ENCODE measurements around the gene PPP6R3.
A peak's percentile ranks its signal among the peaks of the same experiment; 100 is the strongest.
"Not testable (repeated sequence)": the region's sequence is repeated elsewhere in the genome, so short reads cannot be mapped to it uniquely, and the experiment has no call there.

PPP6R3 gene, protein sequence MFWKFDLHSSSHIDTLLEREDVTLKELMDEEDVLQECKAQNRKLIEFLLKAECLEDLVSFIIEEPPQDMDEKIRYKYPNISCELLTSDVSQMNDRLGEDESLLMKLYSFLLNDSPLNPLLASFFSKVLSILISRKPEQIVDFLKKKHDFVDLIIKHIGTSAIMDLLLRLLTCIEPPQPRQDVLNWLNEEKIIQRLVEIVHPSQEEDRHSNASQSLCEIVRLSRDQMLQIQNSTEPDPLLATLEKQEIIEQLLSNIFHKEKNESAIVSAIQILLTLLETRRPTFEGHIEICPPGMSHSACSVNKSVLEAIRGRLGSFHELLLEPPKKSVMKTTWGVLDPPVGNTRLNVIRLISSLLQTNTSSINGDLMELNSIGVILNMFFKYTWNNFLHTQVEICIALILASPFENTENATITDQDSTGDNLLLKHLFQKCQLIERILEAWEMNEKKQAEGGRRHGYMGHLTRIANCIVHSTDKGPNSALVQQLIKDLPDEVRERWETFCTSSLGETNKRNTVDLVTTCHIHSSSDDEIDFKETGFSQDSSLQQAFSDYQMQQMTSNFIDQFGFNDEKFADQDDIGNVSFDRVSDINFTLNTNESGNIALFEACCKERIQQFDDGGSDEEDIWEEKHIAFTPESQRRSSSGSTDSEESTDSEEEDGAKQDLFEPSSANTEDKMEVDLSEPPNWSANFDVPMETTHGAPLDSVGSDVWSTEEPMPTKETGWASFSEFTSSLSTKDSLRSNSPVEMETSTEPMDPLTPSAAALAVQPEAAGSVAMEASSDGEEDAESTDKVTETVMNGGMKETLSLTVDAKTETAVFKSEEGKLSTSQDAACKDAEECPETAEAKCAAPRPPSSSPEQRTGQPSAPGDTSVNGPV
- total RNA-seq = 227 reads per million, percentile 93 among the genes with 10 or more reads in this experiment

- no peak for DNase-seq
These were observed at the start of gene PPP6R3 for GRCh38 chr11:68460741-68461574. Gene PPP6R3, plus strand, starts transcription at chr11:68460752. Its CDS starts 76,913 bp downstream, at chr11:68537665.

DNA sequence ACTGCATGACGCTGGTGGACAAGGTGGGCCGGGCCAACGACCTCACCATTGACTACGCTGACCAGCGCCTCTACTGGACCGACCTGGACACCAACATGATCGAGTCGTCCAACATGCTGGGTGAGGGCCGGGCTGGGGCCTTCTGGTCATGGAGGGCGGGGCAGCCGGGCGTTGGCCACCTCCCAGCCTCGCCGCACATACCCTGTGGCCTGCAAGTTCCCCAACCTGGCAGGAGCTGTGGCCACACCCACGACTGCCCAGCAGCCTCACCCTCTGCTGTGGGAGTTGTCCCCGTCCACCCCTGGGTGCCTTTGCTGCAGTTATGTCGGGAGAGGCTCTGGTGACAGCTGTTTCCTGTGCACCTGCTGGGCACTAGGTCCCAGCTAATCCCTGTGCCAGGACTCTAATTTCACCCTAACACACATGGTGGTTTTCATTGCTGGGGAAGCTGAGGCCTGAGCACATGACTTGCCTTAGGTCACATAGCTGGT lies 49.0 kb upstream of the PPP6R3 start:
- no peak for DNase-seq

GRCh38 chr11:68412593-68413475 lies 47.7 kb upstream of the PPP6R3 start:
- DNase-seq = no peak

DNA sequence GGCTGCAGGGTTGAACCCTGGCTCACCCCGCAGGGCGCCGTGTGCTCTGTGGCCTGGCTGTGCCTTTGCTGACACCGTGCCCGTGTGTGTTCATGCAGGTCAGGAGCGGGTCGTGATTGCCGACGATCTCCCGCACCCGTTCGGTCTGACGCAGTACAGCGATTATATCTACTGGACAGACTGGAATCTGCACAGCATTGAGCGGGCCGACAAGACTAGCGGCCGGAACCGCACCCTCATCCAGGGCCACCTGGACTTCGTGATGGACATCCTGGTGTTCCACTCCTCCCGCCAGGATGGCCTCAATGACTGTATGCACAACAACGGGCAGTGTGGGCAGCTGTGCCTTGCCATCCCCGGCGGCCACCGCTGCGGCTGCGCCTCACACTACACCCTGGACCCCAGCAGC lies 47.0 kb upstream of the PPP6R3 start:
- DNase-seq = no peak

DNA sequence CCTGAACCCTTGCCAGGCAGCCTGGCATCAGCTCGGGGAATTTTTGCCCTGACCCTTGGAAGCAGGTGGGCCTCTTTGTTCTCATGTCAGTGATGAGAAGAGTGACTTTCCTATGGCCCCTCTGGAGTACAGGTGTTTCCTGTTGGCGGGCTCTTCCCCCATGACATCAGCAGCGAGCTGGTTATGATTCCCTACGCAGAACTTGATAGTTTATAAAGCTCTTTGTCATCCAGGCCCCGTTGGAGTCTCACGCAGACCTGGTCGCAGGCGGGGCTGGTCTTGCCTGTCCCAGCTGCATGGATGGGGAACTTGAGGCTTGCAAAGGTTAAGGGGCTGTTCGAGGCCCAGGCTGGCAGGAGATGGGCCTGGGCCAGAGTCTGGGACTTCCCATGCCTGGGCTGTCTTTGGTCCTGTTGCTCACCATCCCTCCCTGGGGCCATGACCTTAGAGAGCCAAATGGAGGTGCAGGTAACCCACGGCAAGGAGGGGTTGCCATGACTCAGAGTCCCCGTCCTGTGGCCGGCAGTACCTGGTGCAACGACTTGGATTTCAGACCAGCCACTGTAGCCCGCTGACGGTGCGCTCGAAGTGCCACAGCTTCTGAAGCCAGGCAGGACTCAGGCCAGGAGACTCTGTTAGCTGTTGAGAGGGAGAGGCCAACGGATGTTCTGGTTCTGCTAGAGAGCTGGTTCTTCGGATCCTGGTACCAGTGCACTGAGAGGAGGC lies 45.9 kb upstream of the PPP6R3 start:
- no peak for DNase-seq

DNA sequence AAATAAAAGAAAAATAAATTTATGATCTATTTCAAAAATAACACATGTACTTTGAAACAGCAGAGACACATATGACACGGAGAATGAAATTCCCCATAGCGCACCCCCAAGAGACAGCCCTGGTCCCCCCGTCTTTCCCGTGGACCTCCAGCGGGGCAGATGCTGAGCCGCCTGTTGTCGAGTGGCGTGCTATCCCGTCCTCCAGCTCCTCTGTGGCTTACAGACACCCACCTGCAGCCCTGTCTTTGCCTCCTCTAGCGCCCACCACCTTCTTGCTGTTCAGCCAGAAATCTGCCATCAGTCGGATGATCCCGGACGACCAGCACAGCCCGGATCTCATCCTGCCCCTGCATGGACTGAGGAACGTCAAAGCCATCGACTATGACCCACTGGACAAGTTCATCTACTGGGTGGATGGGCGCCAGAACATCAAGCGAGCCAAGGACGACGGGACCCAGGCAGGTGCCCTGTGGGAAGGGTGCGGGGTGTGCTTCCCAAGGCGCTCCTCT lies 44.4 kb upstream of the PPP6R3 start:
- DNase-seq = no peak

DNA sequence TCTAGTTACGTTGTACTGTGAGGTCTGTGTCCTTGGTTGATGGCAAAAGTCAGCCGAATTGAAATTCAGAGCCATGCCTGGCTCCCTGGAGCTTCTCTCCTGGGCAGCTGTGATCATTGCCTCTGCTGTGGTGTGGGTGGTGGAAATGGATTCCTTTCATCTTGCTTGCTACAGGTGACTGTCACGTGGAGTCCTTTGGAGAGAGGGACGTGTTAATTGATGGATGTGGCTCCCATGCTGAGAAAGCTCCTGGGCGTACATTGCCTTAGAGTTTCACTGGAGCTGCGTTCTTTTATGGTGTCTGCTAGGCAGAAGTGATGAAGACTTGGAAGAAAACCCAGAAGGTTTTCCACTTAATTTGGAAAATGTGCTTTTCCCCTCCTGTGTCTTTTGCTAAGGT lies 41.9 kb upstream of the PPP6R3 start:
- DNase-seq = no peak

GRCh38 chr11:68420171-68420570 lies 40.4 kb upstream of the PPP6R3 start:
- no peak for DNase-seq

GRCh38 chr11:68423481-68423880 lies 37.1 kb upstream of the PPP6R3 start:
- DNase-seq = no peak

DNA sequence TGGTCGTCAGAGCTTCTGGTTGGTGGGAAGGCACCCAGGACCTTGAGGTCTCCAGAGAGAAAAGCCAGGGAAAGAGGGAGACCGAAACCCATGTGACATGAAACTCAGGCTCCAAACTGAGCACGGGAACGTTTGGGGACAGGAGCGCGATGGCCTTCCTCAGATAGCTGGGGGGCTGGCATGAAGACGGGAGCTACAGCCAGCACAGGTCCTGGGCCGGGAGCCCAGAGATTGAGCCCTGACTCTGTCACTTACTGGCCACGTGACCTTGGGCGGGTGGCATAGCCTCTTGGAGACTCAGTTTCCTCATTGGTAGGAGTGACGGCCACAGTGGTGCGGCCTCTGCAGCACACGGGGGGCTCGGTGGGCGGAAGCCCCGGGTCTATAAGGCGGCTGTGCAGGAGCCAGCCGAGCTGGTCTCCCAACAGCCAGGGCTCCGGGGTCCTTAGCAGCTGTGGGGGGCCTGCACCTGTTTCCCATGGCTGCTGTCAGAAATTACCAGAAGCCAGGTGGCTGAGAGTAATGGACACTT lies 36.4 kb upstream of the PPP6R3 start:
- no peak for DNase-seq

GRCh38 chr11:68424981-68425865 lies 35.3 kb upstream of the PPP6R3 start:
- no peak for DNase-seq

- DNase-seq = no peak
These were observed 34.6 kb upstream of the PPP6R3 start for GRCh38 chr11:68425866-68426380.

GRCh38 chr11:68429661-68430060 lies 30.9 kb upstream of the PPP6R3 start:
- DNase-seq = no peak

GRCh38 chr11:68430384-68430783 lies 30.2 kb upstream of the PPP6R3 start:
- no peak for DNase-seq

DNA sequence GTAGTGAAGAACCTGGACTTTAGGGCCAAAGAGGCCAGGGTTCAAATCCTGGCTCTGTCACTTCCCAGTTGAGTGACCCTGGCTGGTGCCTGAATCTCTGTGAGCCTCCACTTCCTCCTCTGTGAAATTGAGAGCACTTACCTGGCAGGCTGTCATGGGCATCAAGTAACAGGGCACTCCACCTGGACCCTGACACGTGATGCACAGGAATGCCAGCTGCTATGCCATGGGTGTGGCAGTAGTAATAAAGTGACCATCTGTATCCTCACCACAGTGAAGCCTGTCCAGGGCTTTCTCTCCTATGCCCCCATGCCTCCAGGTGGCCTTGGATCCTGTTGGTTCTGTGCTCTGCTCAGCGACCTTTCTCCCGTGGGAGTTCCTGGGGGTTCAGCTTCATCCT lies 29.8 kb upstream of the PPP6R3 start:
- no peak for DNase-seq

DNA sequence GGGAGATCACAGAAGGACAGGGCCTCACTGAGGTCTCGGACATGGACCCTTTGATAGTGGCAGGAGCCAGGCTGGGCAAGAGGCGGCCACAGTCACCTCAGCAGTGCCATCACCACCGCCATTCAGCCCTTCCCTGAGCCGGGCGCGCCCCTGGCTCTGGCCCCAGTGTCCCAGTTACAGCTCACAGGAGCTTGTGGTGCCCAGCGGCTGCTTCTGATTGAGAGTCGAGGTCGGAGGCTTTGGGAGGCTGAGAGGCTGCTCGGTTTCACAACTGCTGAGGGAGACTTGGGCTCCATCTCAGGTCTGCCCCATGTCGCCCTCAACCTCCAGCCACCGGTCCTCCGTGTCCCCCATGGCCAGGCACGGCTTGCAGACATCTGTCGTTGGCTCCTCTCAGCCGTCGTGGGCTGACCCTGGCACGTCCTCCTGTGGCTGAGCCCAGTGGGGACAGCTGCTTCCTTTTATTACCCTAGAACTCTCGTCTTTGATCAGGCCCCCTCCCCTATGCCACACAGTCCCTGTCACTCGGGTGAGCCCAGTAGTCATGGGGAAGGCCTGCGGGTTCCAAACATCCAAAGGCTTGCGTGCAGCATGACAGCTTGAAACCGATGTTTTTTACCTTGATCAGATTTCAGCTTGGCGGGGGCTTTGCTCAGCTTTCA lies 28.4 kb upstream of the PPP6R3 start:
- DNase-seq = no peak

DNA sequence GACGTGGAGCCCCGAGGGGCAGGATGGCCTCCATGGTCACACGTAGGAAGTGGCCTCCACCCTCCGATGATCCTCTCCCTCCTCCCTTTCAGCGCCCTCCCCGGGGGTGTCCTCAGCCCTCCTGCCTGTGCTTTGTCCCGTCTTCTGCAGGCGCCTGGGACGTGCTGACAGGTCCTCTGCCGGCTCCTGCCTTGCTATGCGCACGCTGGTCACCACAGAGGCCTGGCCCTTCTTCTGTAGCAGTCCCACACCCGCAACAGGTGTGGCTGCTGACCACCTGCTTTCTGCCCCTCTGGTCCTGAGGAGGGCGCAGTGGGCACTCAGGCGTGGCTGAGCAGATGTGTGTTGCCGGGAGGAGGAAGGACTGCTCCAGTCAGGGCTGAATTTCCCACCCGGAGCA lies 27.7 kb upstream of the PPP6R3 start:
- DNase-seq = no peak

GRCh38 chr11:68433541-68433940 lies 27.0 kb upstream of the PPP6R3 start:
- no peak for DNase-seq

DNA sequence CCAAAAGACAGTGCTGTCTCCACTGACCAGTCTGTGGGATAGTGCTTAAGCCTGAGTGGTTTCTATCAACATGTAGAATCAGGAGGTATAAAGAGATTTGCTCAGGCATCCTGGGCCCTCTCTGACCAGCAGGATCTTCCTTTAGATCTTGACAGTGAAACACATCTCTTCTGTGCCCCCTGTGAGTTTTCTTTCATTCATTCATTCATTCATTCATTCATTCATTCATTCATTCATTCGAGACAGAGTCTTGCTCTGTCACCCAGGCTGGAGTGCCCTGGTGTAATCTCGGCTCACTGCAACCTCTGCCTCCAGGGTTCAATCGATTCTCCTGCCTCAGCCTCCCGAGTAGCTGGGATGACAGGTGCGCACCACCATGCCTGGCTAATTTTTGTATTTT lies 26.4 kb upstream of the PPP6R3 start:
- not testable (repeated sequence) for DNase-seq
